HCT116 (cell line): ENCODE results near the gene RANBP10. TPM values are rescaled to one million over a fixed set of nuclear protein-coding genes. Genes with fewer than 3 reads are reported as not detected.

ENCODE experiments used
- ATAC-seq: fragments of 200-7000 bp; cut with Tn5 transposase; 2 replicates; pipeline ENCODE4 v1.9.1; 2020; ENCODE audit warnings: mild to moderate bottlenecking, moderate library complexity
- BruUV-seq: library from RNA; stranded (reverse); fragments of 400-500 nt; replicated peaks from 2 replicates; lab custom pipeline; 2021; lab: Mats Ljungman, UMichigan
- CTCF ChIA-PET: fragments of 300-600 bp; sonication (Branson Sonifier 250); formaldehyde crosslinking; loops from one replicate; lab custom pipeline; 2021; ENCODE audit warnings: antibody characterized with exemption; lab: Charles Lee
- POLR2A ChIA-PET: fragments of 300-600, 350-600 bp; sonication (Branson Sonifier 250); formaldehyde crosslinking; loops from one replicate; lab custom pipeline; 2021; ENCODE audit warnings: antibody characterized with exemption; lab: Charles Lee
- RAD21 ChIA-PET, 2 experiments: fragments of 300-600 bp; sonication (Branson Sonifier 250); formaldehyde crosslinking; loops; one replicate each; lab custom pipeline; 2023; ENCODE audit warnings: low total read pairs in 2 of 2; ENCODE audit not compliant: uncharacterized antibody in 2 of 2, unreplicated experiment in 2 of 2, low non-redundant PET in 1 of 2; lab: Charles Lee
- DNase-seq: peaks from one replicate; pipeline ENCODE4 v3.0.0-alpha.2; 2010; ENCODE audit warnings: low read depth, low spot score
- H2AFZ ChIP-seq: fragments of 200-600 bp; shearing (Covaris generic), sonication (generic); 2 replicates; pipeline ENCODE4 v1.6.1; 2017; ENCODE audit warnings: low read depth, mixed run types, mixed read lengths, antibody characterized with exemption, low read length; ENCODE audit not compliant: poor library complexity, severe bottlenecking
- H3K27ac ChIP-seq: 2 replicates; pipeline ENCODE4 v1.5.1; 2012; ENCODE audit warnings: low read depth, low read length
- H3K27me3 ChIP-seq: fragments of 200-600 bp; sonication (generic); 2 replicates; pipeline ENCODE4 v1.6.1; 2016; ENCODE audit warnings: mixed run types, low read length, mixed read lengths; ENCODE audit not compliant: insufficient read depth
- H3K36me3 ChIP-seq, 2 experiments: fragments of 200-500 bp in 1 of 2; fragments of 200-600 bp in 1 of 2; sonication (Bioruptor generic) in 1 of 2; sonication (generic) in 1 of 2; 2 replicates each; pipeline versions ENCODE4 v1.5.1 to v1.6.1; 2014 to 2016; ENCODE audit warnings: low read length in 2 of 2, inconsistent platforms in 1 of 2, mixed read lengths in 1 of 2, mixed run types in 1 of 2; ENCODE audit not compliant: insufficient read depth in 2 of 2, control insufficient read depth in 1 of 2
- H3K4me1 ChIP-seq, 2 experiments: fragments of 200-600 bp in 1 of 2; sonication (generic) in 1 of 2; 2 replicates each; pipeline versions ENCODE4 v1.5.1 to v1.6.1; 2012 to 2017; ENCODE audit warnings: low read length in 2 of 2, inconsistent platforms in 1 of 2, mild to moderate bottlenecking in 1 of 2, mixed read lengths in 1 of 2, mixed run types in 1 of 2, moderate library complexity in 1 of 2; ENCODE audit not compliant: insufficient read depth in 2 of 2, control insufficient read depth in 1 of 2
- H3K4me2 ChIP-seq: fragments of 200-600 bp; sonication (generic); 2 replicates; pipeline ENCODE4 v1.6.1; 2017; ENCODE audit warnings: mixed run types, low read length, mixed read lengths
- H3K4me3 ChIP-seq, 2 experiments: fragments of 200-600 bp in 1 of 2; sonication (generic) in 1 of 2; replicated peaks in 1 of 2; 2 replicates each; pipeline ENCODE4 v1.5.1; 2011 to 2016; ENCODE audit warnings: low read length in 2 of 2, control low read depth in 1 of 2, low read depth in 1 of 2, mild to moderate bottlenecking in 1 of 2, mixed read lengths in 1 of 2, mixed run types in 1 of 2
- H3K79me2 ChIP-seq: fragments of 200-600 bp; sonication (generic); 2 replicates; pipeline ENCODE4 v1.6.1; 2017; ENCODE audit warnings: mild to moderate bottlenecking, mixed run types, low read length, moderate library complexity, mixed read lengths; ENCODE audit not compliant: insufficient read depth
- H3K9ac ChIP-seq: fragments of 200-600 bp; sonication (generic); 2 replicates; pipeline ENCODE4 v1.6.1; 2016; ENCODE audit warnings: low read length, mixed read lengths
- H3K9me2 ChIP-seq: fragments of 200-600 bp; sonication (generic), shearing (Covaris generic); 2 replicates; pipeline ENCODE4 v1.6.1; 2017; ENCODE audit warnings: mixed run types, mild to moderate bottlenecking, moderate library complexity; ENCODE audit not compliant: insufficient read depth
- H3K9me3 ChIP-seq, 2 experiments: fragments of 200-500 bp in 1 of 2; fragments of 200-600 bp in 1 of 2; sonication (Bioruptor generic) in 1 of 2; sonication (generic) in 1 of 2; 2 replicates each; pipeline ENCODE4 v1.6.1; 2014 to 2017; ENCODE audit warnings: low read length in 2 of 2, mixed read lengths in 2 of 2, inconsistent platforms in 1 of 2, low read depth in 1 of 2, mild to moderate bottlenecking in 1 of 2, mixed run types in 1 of 2, moderate library complexity in 1 of 2; ENCODE audit not compliant: control insufficient read depth in 1 of 2, insufficient read depth in 1 of 2
- H4K20me1 ChIP-seq: fragments of 200-600 bp; sonication (generic), shearing (Covaris generic); 2 replicates; pipeline ENCODE4 v1.6.1; 2017; ENCODE audit warnings: mixed run types, mild to moderate bottlenecking, moderate library complexity; ENCODE audit not compliant: insufficient read depth
- CBX3 ChIP-seq: IDR thresholded peaks from 2 replicates; pipeline ENCODE4 v1.6.1; 2012; ENCODE audit warnings: low read depth
- CEBPB ChIP-seq: IDR thresholded peaks from 2 replicates; pipeline ENCODE4 v1.6.1; 2012; ENCODE audit warnings: low read depth
- EZH2 ChIP-seq: fragments of 200-600 bp; sonication (generic); IDR thresholded peaks from 2 replicates; pipeline ENCODE4 v1.6.1; 2017; ENCODE audit warnings: antibody characterized with exemption, mixed run types
- JUND ChIP-seq: IDR thresholded peaks from 2 replicates; pipeline ENCODE4 v1.6.1; 2012
- MAX ChIP-seq: IDR thresholded peaks from 2 replicates; pipeline ENCODE4 v1.6.1; 2012
- REST ChIP-seq: IDR thresholded peaks from 2 replicates; pipeline ENCODE4 v1.6.1; 2012; ENCODE audit warnings: low read depth
- SRF ChIP-seq: IDR thresholded peaks from 2 replicates; pipeline ENCODE4 v1.6.1; 2012; ENCODE audit warnings: low read depth
- ZFX ChIP-seq: fragments of 450-650 bp; IDR thresholded peaks from 2 replicates; pipeline ENCODE4 v1.6.1; 2017
- ZNF274 ChIP-seq: fragments of 200-500 bp; sonication (Bioruptor generic); IDR thresholded peaks from 2 replicates; pipeline ENCODE4 v1.6.1; 2014; ENCODE audit warnings: mild to moderate bottlenecking, low read depth, low read length, inconsistent platforms
- intact Hi-C: fragments of 100-400 bp; cut with micrococcal nuclease; formaldehyde crosslinking; loops from 2 replicates; pipeline ENCODE4 v1.10.0; 2022
- total RNA-seq: library from RNA; stranded (reverse); gene quantifications from one replicate; pipeline ENCODE4 v1.2.1, GENCODE V29; 2021; ENCODE audit not compliant: unreplicated experiment

The RANBP10 gene
- total RNA-seq, 1 experiment from 2014 or later: 16.9 TPM

- Histone ChIP-seq H2AFZ (no peak overlapping the region), H4K20me1 (0 out of 2 replicates have a peak, but pooled peaks cover 3% of the 10 kb centered on the region), H3K27me3 (no peaks in the 10 kb centered on the region), H3K4me2 (no peak overlapping the region), H3K9ac (no peak overlapping the region), H3K9me3 (no peaks in the 10 kb centered on the region), H3K36me3 (no peaks in the 10 kb centered on the region), H3K4me3 (no peak overlapping the region), H3K27ac (no peak overlapping the region), H3K9me2 (no peaks in the 10 kb centered on the region), H3K79me2 (peaks cover 61% of the 10 kb centered on the region), H3K4me1 (no peaks in the 10 kb centered on the region)
- no peak for TF ChIP-seq REST
- TF ChIP-seq CBX3: no peak
- no peak for TF ChIP-seq ZFX
- TF ChIP-seq ZNF274: no peak
- TF ChIP-seq EZH2: no peak
- no peak for TF ChIP-seq SRF
- no peak for TF ChIP-seq JUND
- TF ChIP-seq CEBPB: no peak
- POLR2A ChIA-PET: interaction anchor here (1.0 kb wide), 1 partner anchor 8 kb away, joined by 3 read pairs; no protein-coding TSS in a partner anchor
- DNase-seq (no peak), ATAC-seq (no peak)
- BruUV-seq: no TSS peak
- CTCF ChIA-PET: no interaction called here
- RAD21 ChIA-PET: no interaction called here
- intact Hi-C loops: no loop called here
These were observed 99.2 kb downstream of the RANBP10 start for GRCh38 chr16:67707210-67707609.

- intact Hi-C loops: no loop called here
- no peak overlapping the region for H3K27ac ChIP-seq
- H3K9me3 ChIP-seq: peaks cover 0 to 2% of the 10 kb centered on the region in 2 experiments; a peak in 1 of 4 replicates
- RAD21 ChIA-PET: no interaction called here
- DNase-seq: no peak
- H3K79me2 ChIP-seq: peaks cover 58% of the 10 kb centered on the region
- 0 out of 2 replicates have a peak, but pooled peaks cover under 1% of the 10 kb centered on the region for H4K20me1 ChIP-seq
- H3K27me3 ChIP-seq: no peaks in the 10 kb centered on the region
- no peak for TF ChIP-seq MAX
- TF ChIP-seq, all 23 proteins: peak for 0
- no peak overlapping the region for H3K9ac ChIP-seq
- no peaks in the 10 kb centered on the region for H3K36me3 ChIP-seq
- no TSS peak for BruUV-seq
- H3K4me2 ChIP-seq: no peak overlapping the region
- H3K4me3 ChIP-seq: no peak overlapping the region
- CTCF ChIA-PET: no interaction called here
- ATAC-seq: no peak
- POLR2A ChIA-PET: no interaction called here
- H2AFZ ChIP-seq: no peak overlapping the region
- H3K9me2 ChIP-seq: no peaks in the 10 kb centered on the region
- no peaks in the 10 kb centered on the region for H3K4me1 ChIP-seq
These were observed 102.2 kb downstream of the RANBP10 start for GRCh38 chr16:67704110-67704509.
